Heart right ventricle (tissue), 16 donors: Measurements from ENCODE around the gene GRB7. TPM values are rescaled to one million over a fixed set of nuclear protein-coding genes. Genes with fewer than 3 reads are reported as not detected.
"Not testable (repeated sequence)": the region's sequence is repeated elsewhere in the genome, so short reads cannot be mapped to it uniquely, and the experiment has no call there.

Experiments
- ATAC-seq, 8 donors: fragments of 200-7000 bp; cut with Tn5 transposase; one replicate each; pipeline ENCODE4 v1.9.1; 2020; ENCODE audit warnings: mild to moderate bottlenecking in 8 of 8, moderate library complexity in 8 of 8, moderate number of reproducible peaks in 1 of 8
- DNase-seq, 2 donors: peaks; one replicate each; pipeline ENCODE4 v3.0.0-alpha.2; 2020
- H3K27ac ChIP-seq, 10 donors: fragments of 200-600 bp; sonication (generic) in 2 of 10; one replicate each; pipeline versions ENCODE4 v1.5.0 to v1.8.0; 2020 to 2022; ENCODE audit warnings: mild to moderate bottlenecking in 3 of 10
- H3K27me3 ChIP-seq, 7 donors: fragments of 200-600 bp; one replicate each; pipeline ENCODE4 v1.8.0; 2021 to 2022; ENCODE audit warnings: mild to moderate bottlenecking in 2 of 7
- H3K36me3 ChIP-seq, 9 donors: fragments of 200-600 bp; sonication (generic) in 1 of 9; one replicate each; pipeline versions ENCODE4 v1.5.0 to v1.8.0; 2020 to 2022; ENCODE audit warnings: mild to moderate bottlenecking in 2 of 9
- H3K4me1 ChIP-seq, 9 donors: fragments of 200-600 bp; sonication (generic) in 1 of 9; one replicate each; pipeline versions ENCODE4 v1.5.0 to v1.8.0; 2020 to 2022; ENCODE audit warnings: mild to moderate bottlenecking in 4 of 9
- H3K4me3 ChIP-seq, 10 donors: fragments of 200-600 bp; sonication (generic) in 2 of 10; one replicate each; pipeline versions ENCODE4 v1.5.0 to v1.8.0; 2020 to 2022; ENCODE audit warnings: mild to moderate bottlenecking in 7 of 10, moderate library complexity in 2 of 10
- H3K9me3 ChIP-seq, 11 donors: fragments of 200-600 bp in 10 of 11; sonication (generic) in 2 of 11; one replicate each; pipeline versions ENCODE4 v1.5.0 to v1.8.0; 2013 to 2022; ENCODE audit warnings: mild to moderate bottlenecking in 2 of 11, control low read depth in 1 of 11, moderate library complexity in 1 of 11
- CTCF ChIP-seq, 9 donors: fragments of 200-600 bp; sonication (generic) in 2 of 9; IDR thresholded peaks; one replicate each; pipeline versions ENCODE4 v1.5.0 to v1.8.0; 2021 to 2022; ENCODE audit warnings: antibody characterized with exemption in 9 of 9, mild to moderate bottlenecking in 5 of 9, moderate library complexity in 1 of 9
- WGBS, 2 donors: extraction: QIAGEN DNeasy Blood & Tissue Kit; methylation state at CpG; one replicate each; pipeline ENCODE4 v1.1.7; 2013; ENCODE audit warnings: inconsistent platforms in 1 of 2; 5-methylcytosine and 5-hydroxymethylcytosine counted together
- intact Hi-C, 10 donors: fragments of 100-400 bp; cut with DNase I; formaldehyde crosslinking; loops; one replicate each; pipeline versions ENCODE4 v1.11.1 to v1.14.2; 2022
- polyA plus RNA-seq, 2 donors: library from polyadenylated mRNA; stranded (reverse); fragments of 200-250 nt; gene quantifications; one replicate each; pipeline ENCODE4 v1.2.3, GENCODE V29; 2013
- total RNA-seq, 10 donors: library from RNA; stranded (reverse); fragmentation: NEBNext Ultra II Directional in 3 of 10; extraction: Animal tissue kit (Norgen Biotek cat#: 25700) in 3 of 10; gene quantifications; one replicate each; pipeline versions ENCODE4 v1.2.1 to v1.2.4, GENCODE V29; 2021 to 2023
- donor health status: Arrhythmogenic right ventricular cardiomyopathy.
- donor health status: ischemic (EF 13 %, LVEDD 7.1; RV severe dilation, severe dysfunction).
- donor health status: healthy with polysubstance abuse.
- donor health status: DM: no; HTN: yes; CAD: no.
- donor health status: DM: no; HTN: no; CAD: no.
- donor health status: ischemic (EF 25% LVEDD 6.9; RV normal size, moderate dysfunction).
- donor health status: ischemic (EF 25% LVEDD 5.7; RV mildly dilated, moderate dysfunction).
- donor health status: healthy.
- donor health status: DM: yes; HTN: yes; CAD: no.
- donor health status: Ischemic cardiomyopathy.
- donor health status: ischemic (EF 35%, LVEDD 5.7; RV mildly dilated, moderate dysfunction).
- donor health status: nonischemic (EF 11% LVEDD 7.7; RV severe dilation, severe dysfunction).
- donor health status: DM: yes; HTN: yes; CAD: no.
- donor health status: PGD.
- donor health status: ischemic (EF 29% LVEDD 5.4; RV normal size, mild dysfunction).
- donor health status: nonischemic (EF 23%, LVEDD 6.1; RV moderate dilation, normal function).

Gene GRB7
- total and polyA plus RNA-seq, 12 donors, result 0.44 to 4.7 (median 1.1) TPM

- Histone ChIP-seq H3K4me1 (peaks cover 0 to 19% (median 14%) of the 10 kb centered on the region in 9 donors), H3K9me3 (no peaks in the 10 kb centered on the region), H3K36me3 (peaks cover 0 to 92% (median 21%) of the 10 kb centered on the region in 9 donors), H3K27me3 (no peaks in the 10 kb centered on the region), H3K27ac (no peak overlapping the region), H3K4me3 (no peak overlapping the region)
- intact Hi-C loops, result no loop called here
- TF ChIP-seq CTCF (IDR thresholded peaks at IDR 0.05), result no peak
- DNase-seq, result no peak
- ATAC-seq, result no peak
- WGBS, 2 donors, result 82 to 89% methylated on average over 7 of the region's 7 CpGs
Observed at GRCh38 chr17:39719563-39720355, 18.0 kb upstream of the GRB7 start.

DNA sequence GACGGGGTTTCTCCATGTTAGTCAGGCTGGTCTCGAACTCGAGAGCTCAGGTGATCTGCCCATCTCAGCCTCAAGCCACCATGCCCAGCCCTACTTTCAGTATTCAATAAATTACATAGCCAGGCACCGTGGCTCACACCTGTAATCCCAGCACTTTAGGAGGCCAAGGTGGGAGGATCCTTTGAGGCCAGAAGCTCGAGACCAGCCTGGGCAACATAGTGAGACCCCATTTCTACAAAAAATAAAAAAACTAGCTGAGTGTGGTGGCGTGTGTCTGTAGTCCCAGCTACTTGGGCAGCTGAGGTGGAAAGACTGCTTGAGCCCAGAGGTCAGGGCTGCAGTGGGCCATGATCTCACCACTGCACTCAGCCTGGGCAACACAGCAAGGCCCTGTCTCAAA, 15.6 kb upstream of the GRB7 start:
- Histone ChIP-seq H3K4me1 (peaks cover 0 to 2% (median 1%) of the 10 kb centered on the region in 9 donors), H3K9me3 (no peaks in the 10 kb centered on the region), H3K27me3 (no peaks in the 10 kb centered on the region), H3K36me3 (peaks cover 0 to 90% (median 20%) of the 10 kb centered on the region in 9 donors), H3K27ac (no peak overlapping the region), H3K4me3 (no peak overlapping the region)
- intact Hi-C loops, result no loop called here
- no peak for ATAC-seq
- WGBS, 2 donors, result 96 to 97% methylated on average over 6 of the region's 6 CpGs
- no peak for DNase-seq
- TF ChIP-seq CTCF (IDR thresholded peaks at IDR 0.05), result no peak

DNA sequence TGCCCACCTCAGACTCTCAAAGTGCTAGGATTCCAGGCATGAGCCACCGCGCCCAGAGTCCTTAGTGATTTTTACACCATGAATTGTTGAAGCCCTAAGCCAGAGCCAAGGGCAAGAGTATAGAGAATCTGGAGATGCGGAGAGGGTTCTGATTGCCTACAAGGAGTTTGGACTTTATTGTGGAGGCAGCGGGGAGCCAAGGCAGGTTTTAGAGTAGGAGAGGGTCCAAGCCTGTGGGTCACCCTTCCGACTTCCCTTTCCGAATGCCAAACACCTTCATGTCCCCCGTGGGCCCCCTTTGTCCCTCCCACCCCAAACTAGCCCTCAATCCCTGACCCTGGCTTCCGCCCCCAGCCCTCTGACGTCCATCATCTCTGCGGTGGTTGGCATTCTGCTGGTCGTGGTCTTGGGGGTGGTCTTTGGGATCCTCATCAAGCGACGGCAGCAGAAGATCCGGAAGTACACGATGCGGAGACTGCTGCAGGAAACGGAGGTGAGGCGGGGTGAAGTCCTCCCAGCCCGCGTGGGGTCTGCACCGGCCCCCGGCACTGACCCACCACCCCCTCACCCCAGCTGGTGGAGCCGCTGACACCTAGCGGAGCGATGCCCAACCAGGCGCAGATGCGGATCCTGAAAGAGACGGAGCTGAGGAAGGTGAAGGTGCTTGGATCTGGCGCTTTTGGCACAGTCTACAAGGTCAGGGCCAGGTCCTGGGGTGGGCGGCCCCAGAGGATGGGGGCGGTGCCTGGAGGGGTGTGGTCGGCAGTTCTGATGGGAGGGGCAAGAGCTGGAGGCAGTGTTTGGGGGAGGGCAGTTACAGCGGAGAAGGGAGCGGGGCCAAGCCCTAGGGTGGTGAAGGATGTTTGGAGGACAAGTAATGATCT, 14.5 kb upstream of the GRB7 start:
- Histone ChIP-seq H3K9me3 (no peaks in the 10 kb centered on the region), H3K36me3 (peaks cover 0 to 91% (median 20%) of the 10 kb centered on the region in 9 donors), H3K27me3 (no peaks in the 10 kb centered on the region), H3K4me3 (no peak overlapping the region), H3K4me1 (no peaks in the 10 kb centered on the region), H3K27ac (no peak overlapping the region)
- ATAC-seq (peak in 2 of 8 donors; percentile 23 to 26), DNase-seq (no peak)
- WGBS, 2 donors, result 82 to 84% methylated on average over 34 of the region's 34 CpGs
- TF ChIP-seq CTCF (IDR thresholded peaks at IDR 0.05), result no peak
- intact Hi-C loops, result no loop called here

- Histone ChIP-seq H3K27ac (no peak overlapping the region), H3K36me3 (peaks cover 0 to 85% (median 20%) of the 10 kb centered on the region in 9 donors), H3K4me1 (peaks cover 1 to 10% (median 5%) of the 10 kb centered on the region in 9 donors), H3K9me3 (no peaks in the 10 kb centered on the region), H3K4me3 (no peak overlapping the region), H3K27me3 (no peaks in the 10 kb centered on the region)
- no peak for TF ChIP-seq CTCF (IDR thresholded peaks at IDR 0.05)
- DNase-seq (no peak), ATAC-seq (no peak)
- intact Hi-C loops, result loop anchor here in 1 of 10 donors (5.0 kb wide), 1 partner anchor 32 kb away; no protein-coding TSS in a partner anchor
- 94 to 96% methylated on average over 13 of the region's 13 CpGs for WGBS, 2 donors
Observed at GRCh38 chr17:39724731-39725130, 13.0 kb upstream of the GRB7 start.

GRCh38 chr17:39725923-39726322, 11.8 kb upstream of the GRB7 start:
- Histone ChIP-seq H3K36me3 (peaks cover 0 to 77% (median 20%) of the 10 kb centered on the region in 9 donors), H3K4me1 (peaks cover 4 to 16% (median 9%) of the 10 kb centered on the region in 9 donors)
- DNase-seq, H3K9me3 ChIP-seq, H3K27ac ChIP-seq, H3K27me3 ChIP-seq, ATAC-seq, H3K4me3 ChIP-seq: not testable (repeated sequence)
- intact Hi-C loops, result loop anchor here in 1 of 10 donors (5.0 kb wide), 1 partner anchor 34 kb away; no protein-coding TSS in a partner anchor
- 100% methylated on average over 1 of the region's 1 CpG for WGBS, 2 donors
